Head of caudate nucleus (tissue), 42 donors: Measurements from ENCODE around the gene APLP1.
"Not testable (repeated sequence)": the region's sequence is repeated elsewhere in the genome, so short reads cannot be mapped to it uniquely, and the experiment has no call there.

Experiments
- DNase-seq, 42 donors: peaks; one replicate each; pipeline versions ENCODE4 v3.0.0 to v3.0.0-alpha.2; 2020 to 2021; ENCODE audit warnings: mixed read lengths in 7 of 42
- intact Hi-C: fragments of 100-400 bp; cut with DNase I; formaldehyde crosslinking; loops from one replicate; pipeline ENCODE4 v1.15.0; 2022

APLP1 gene

GRCh38 chr19:35899547-35900214 is 31.3 kb downstream of the APLP1 start:
- DNase-seq = peak; percentile 53 to 93 (median 82)
- intact Hi-C loops = no loop called here

- intact Hi-C loops = no loop called here
- no peak for DNase-seq
Observed at GRCh38 chr19:35901055-35901644, 32.8 kb downstream of the APLP1 start.

- intact Hi-C loops = no loop called here
- DNase-seq = peak in 7 of 42 donors; percentile 23 to 47 (median 28)
Observed at GRCh38 chr19:35901854-35902661, 33.7 kb downstream of the APLP1 start, which contains the start of gene HCST. Gene HCST, plus strand, starts transcription at chr19:35902529. Its CDS starts 65 bp downstream, at chr19:35902594.

- intact Hi-C loops = no loop called here
- no peak for DNase-seq
Observed at GRCh38 chr19:35902870-35903475, 34.6 kb downstream of the APLP1 start.

GRCh38 chr19:35903550-35904179 is 35.3 kb downstream of the APLP1 start:
- DNase-seq = peak; percentile 52 to 90 (median 77)
- intact Hi-C loops = no loop called here

- intact Hi-C loops = no loop called here
- peak in 1 of 42 donors; percentile 47 for DNase-seq
Observed at GRCh38 chr19:35904311-35905068, 36.1 kb downstream of the APLP1 start.

GRCh38 chr19:35905178-35905727 is 36.9 kb downstream of the APLP1 start:
- intact Hi-C loops = no loop called here
- DNase-seq = no peak

GRCh38 chr19:35907377-35907745 is 39.0 kb downstream of the APLP1 start:
- DNase-seq = no peak
- intact Hi-C loops = no loop called here

GRCh38 chr19:35908010-35908441 is 39.7 kb downstream of the APLP1 start, which contains the start of gene TYROBP:
Gene TYROBP, minus strand, starts transcription at chr19:35908295. Its CDS starts 67 bp downstream, at chr19:35908228.
- intact Hi-C loops = no loop called here
- peak in 10 of 42 donors; percentile 13 to 57 (median 27) for DNase-seq

- peak in 40 of 42 donors; percentile 16 to 84 (median 59) for DNase-seq
- intact Hi-C loops = no loop called here
Observed at GRCh38 chr19:35908973-35909683, 40.8 kb downstream of the APLP1 start.

GRCh38 chr19:35909684-35910035 is 41.3 kb downstream of the APLP1 start:
- DNase-seq = no peak

GRCh38 chr19:35910355-35910754 is 42.0 kb downstream of the APLP1 start:
- DNase-seq, intact Hi-C loops: not testable (repeated sequence)

More at GRCh38 chr19:35909684-35910035, 41.3 kb downstream of the APLP1 start:
- intact Hi-C loops = no loop called here

GRCh38 chr19:35911173-35911572 is 42.8 kb downstream of the APLP1 start:
- intact Hi-C loops = no loop called here
- no peak for DNase-seq

- DNase-seq = no peak
- intact Hi-C loops = no loop called here
Observed at GRCh38 chr19:35911790-35912189, 43.4 kb downstream of the APLP1 start.

- intact Hi-C loops = no loop called here
- no peak for DNase-seq
Observed at GRCh38 chr19:35913589-35913988, 45.2 kb downstream of the APLP1 start.

- intact Hi-C loops = no loop called here
- no peak for DNase-seq
Observed at GRCh38 chr19:35915443-35915842, 47.1 kb downstream of the APLP1 start.

- intact Hi-C loops = no loop called here
- no peak for DNase-seq
Observed at GRCh38 chr19:35919306-35919705, 50.9 kb downstream of the APLP1 start.
